ENCODE results near the gene ZNF672.

Gene ZNF672

DNA sequence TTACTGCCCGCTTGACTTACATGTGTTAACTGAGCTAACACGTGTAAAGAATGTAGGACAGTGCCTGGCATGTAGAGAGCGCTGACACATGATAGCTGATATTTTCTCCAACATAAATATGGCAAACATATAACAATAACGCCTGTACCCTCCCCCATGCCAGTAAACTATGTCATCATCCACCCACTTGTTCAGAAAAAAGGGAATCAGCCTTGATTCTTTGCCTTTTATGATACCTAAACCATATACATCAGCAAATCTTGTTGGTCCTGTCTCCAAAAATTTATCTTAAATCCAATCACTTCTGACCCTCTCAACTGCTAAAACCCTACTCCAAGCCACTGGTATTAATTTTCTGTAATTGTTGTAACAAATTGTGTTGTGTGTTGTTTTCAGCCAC is 22.0 kb downstream of the ZNF672 start:
- DNase-seq (ENCODE audit: low read depth): no peak
- no peak overlapping the region for H3K4me3 ChIP-seq (ENCODE audit: control insufficient read depth, low read depth, low read length)
- TF ChIP-seq, protein P1, sequence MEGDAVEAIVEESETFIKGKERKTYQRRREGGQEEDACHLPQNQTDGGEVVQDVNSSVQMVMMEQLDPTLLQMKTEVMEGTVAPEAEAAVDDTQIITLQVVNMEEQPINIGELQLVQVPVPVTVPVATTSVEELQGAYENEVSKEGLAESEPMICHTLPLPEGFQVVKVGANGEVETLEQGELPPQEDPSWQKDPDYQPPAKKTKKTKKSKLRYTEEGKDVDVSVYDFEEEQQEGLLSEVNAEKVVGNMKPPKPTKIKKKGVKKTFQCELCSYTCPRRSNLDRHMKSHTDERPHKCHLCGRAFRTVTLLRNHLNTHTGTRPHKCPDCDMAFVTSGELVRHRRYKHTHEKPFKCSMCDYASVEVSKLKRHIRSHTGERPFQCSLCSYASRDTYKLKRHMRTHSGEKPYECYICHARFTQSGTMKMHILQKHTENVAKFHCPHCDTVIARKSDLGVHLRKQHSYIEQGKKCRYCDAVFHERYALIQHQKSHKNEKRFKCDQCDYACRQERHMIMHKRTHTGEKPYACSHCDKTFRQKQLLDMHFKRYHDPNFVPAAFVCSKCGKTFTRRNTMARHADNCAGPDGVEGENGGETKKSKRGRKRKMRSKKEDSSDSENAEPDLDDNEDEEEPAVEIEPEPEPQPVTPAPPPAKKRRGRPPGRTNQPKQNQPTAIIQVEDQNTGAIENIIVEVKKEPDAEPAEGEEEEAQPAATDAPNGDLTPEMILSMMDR (conservative IDR thresholded peaks at IDR 0.05; ENCODE audit: control insufficient read depth, insufficient read depth, low read depth, low read length): no peak

DNA sequence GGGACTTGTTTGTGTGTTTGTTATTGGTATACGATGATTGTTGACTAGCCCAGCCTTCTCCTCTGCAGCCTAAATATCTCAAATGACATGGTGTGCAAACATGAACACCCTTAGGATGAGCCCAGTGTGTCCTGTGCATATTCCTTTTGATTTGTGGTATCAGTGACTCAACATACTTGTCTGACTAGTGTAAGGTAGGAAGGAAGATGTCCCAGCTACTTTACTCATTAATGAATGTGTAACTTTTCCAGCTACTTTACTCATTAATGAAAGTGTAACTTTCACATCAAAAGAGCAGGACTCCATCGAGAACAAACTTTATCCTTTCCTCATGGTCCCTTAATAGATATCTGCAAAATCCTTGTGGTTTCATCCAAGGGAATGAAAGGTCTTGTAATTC is 23.6 kb downstream of the ZNF672 start:
- no peak overlapping the region for H3K4me3 ChIP-seq (ENCODE audit: control insufficient read depth, low read depth, low read length)
- DNase-seq (ENCODE audit: low read depth): no peak
- TF ChIP-seq, protein P1 (conservative IDR thresholded peaks at IDR 0.05; ENCODE audit: control insufficient read depth, insufficient read depth, low read depth, low read length): no peak

DNA sequence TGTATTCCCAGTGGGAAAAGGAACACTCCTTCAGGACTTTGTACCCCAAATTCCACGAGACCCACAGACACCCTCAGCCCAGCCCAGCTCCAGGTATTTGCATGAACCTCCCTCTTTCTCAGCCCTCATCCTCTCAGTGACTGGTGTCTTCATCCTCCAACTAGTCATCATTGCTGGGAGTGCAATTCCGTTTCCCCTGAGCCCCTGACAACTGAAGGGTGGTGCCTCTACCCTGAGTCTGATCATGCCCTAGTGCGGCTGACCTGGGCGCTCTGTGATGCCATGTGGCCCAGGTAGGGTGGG is 24.6 kb downstream of the ZNF672 start:
- TF ChIP-seq, protein P1 (conservative IDR thresholded peaks at IDR 0.05; ENCODE audit: control insufficient read depth, insufficient read depth, low read depth, low read length): no peak
- peak overlapping the region; percentile 68 for H3K4me3 ChIP-seq (ENCODE audit: control insufficient read depth, low read depth, low read length)
- DNase-seq (ENCODE audit: low read depth): no peak

DNA sequence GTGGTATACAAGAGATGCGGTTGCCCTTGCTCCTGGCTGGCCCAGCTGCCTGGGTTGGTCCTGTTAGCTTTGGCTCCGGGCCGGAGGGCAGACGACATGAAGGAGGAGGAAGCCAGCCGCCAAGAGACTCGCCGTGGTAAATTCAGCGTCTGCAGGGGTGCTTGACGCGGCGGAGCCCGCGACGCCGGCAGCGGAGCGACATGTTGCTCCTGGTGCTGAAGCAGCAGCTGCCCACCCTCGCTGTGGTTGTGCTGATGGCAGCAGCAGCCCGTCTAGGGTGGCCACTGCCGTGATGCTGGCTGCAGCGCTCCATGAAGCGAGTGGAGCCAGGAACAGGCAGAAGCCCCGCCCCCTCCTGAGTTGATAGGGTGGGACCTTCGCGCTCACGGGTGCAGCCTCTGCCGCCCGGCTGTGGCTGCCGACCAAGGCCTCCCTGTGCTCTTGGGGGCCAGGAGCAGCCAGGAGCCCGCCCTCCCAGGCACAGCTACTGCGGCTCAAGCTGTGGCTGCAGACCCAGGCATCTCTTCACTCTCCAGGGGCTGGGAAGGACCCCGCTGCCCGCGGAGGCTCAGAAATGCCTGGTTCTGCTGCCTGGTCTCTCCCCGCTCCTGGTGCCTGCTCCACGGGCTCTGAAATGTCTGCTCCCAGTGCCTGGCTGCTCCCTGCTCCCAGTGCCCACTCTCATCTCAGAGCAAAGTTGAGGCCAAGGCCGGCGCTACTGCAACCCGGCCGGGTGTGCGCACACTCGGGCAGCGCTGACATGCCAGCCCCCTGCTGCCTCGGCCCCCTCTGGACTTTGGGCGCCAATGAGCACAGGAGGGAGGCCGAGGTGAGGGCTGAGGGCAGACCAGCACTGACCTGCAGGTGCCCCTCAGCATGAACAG is 25.2 kb downstream of the ZNF672 start:
- peak overlapping the region; percentile 68 for H3K4me3 ChIP-seq (ENCODE audit: control insufficient read depth, low read depth, low read length)
- TF ChIP-seq, protein P1 (conservative IDR thresholded peaks at IDR 0.05; ENCODE audit: control insufficient read depth, insufficient read depth, low read depth, low read length): no peak
- peak; percentile 59 for DNase-seq (ENCODE audit: low read depth)

DNA sequence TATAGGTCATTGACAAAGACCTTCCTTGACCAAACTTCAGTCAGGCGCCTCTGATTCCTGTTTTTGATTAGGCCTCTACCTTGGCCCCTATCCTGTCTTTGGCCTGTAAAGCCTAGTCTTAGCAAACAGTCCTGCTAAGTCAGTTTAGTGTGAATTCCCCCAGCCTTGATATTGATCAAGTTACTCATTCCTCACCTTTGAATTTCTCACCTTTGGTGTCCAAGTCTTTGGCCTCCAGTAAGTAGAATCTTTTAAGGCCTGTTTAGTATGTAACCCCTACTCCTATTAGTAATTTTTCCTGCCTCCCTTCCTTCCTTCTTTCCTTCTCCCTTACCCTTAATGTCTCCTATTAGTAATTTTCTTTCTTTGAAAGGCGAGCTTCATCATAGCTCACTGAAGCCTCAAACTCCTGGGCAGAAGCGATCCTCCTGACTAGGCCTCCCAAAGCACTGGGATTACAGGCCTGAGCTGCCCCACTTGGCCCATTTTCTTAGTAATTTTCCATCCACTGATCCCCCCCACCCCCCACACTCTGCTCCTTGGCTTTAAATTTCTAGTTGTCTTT is 33.9 kb downstream of the ZNF672 start:
- TF ChIP-seq, protein P1 (conservative IDR thresholded peaks at IDR 0.05; ENCODE audit: control insufficient read depth, insufficient read depth, low read depth, low read length): no peak
- DNase-seq (ENCODE audit: low read depth): no peak
- no peak overlapping the region for H3K4me3 ChIP-seq (ENCODE audit: control insufficient read depth, low read depth, low read length)

DNA sequence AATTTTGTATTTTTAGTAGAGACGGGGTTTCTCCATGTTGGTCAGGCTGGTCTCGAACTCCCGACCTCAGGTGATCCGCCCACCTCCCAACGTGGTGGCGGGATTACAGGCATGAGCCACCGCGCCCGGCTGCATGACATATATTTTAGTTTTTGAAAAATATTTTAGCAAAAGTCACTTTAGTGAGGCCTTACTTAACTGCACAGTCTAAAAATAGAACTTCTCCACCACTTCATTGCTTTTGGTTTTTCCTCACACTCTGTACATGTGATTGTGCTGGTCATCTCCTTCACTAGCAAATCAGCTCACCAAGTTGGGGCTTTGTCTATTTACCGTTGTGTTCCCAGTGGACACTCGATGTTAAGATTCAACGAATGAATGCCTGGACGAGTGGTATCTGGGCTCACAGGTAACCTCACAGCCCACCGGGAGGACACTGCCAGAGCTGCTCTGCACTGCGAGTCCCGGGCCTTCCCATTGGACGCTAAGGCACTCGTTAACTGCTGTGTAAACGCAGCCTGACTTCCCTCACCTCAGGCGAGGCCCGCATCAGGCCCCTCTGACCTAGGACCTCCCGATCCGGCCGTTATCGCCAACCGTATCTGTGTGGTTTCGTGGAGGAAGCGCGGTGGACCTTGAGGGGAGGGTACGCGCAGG is 34.9 kb downstream of the ZNF672 start:
- DNase-seq (ENCODE audit: low read depth): peak; percentile 63
- H3K4me3 ChIP-seq (ENCODE audit: control insufficient read depth, low read depth, low read length): peak overlapping the region; percentile 85
- TF ChIP-seq, protein P1 (conservative IDR thresholded peaks at IDR 0.05; ENCODE audit: control insufficient read depth, insufficient read depth, low read depth, low read length): no peak
